Upper lobe of left lung (tissue), 4 donors: ENCODE data around the gene NDUFS1.
"Not testable (repeated sequence)": the region's sequence is repeated elsewhere in the genome, so short reads cannot be mapped to it uniquely, and the experiment has no call there.

ENCODE experiments used
- CTCF ChIP-seq, 6 experiments: fragments of 450-650 bp in 4 of 6; fragments of 200-600 bp in 2 of 6; sonication (generic) in 2 of 6; IDR thresholded peaks; one replicate each; pipeline ENCODE4 v1.5.1; 2016 to 2019; ENCODE audit warnings: antibody characterized with exemption in 6 of 6
- EP300 ChIP-seq, 4 donors: sonication (generic); formaldehyde crosslinking; IDR thresholded peaks; one replicate each; pipeline ENCODE4 v1.5.1; 2017; ENCODE audit warnings: antibody characterized with exemption in 4 of 4, control low read depth in 2 of 4
- POLR2A ChIP-seq, 4 donors: fragments of 450-650 bp; IDR thresholded peaks; one replicate each; pipeline ENCODE4 v1.5.1; 2016 to 2017; ENCODE audit warnings: antibody characterized with exemption in 4 of 4, mild to moderate bottlenecking in 2 of 4

- TF ChIP-seq CTCF, POLR2A, EP300 (IDR thresholded peaks at IDR 0.05): not testable (repeated sequence)
Measured at GRCh38 chr2:206157014-206157413, 2.2 kb downstream of the NDUFS1 start.
